ENCODE results near the gene MKKS. TPM values are rescaled to one million over a fixed set of nuclear protein-coding genes. Genes with fewer than 3 reads are reported as not detected.

MKKS gene
- polyA plus RNA-seq, 1 donor (not counting 4 experiments of a cell fraction or from before 2014, with no cell fraction given): 24.8 TPM

DNA sequence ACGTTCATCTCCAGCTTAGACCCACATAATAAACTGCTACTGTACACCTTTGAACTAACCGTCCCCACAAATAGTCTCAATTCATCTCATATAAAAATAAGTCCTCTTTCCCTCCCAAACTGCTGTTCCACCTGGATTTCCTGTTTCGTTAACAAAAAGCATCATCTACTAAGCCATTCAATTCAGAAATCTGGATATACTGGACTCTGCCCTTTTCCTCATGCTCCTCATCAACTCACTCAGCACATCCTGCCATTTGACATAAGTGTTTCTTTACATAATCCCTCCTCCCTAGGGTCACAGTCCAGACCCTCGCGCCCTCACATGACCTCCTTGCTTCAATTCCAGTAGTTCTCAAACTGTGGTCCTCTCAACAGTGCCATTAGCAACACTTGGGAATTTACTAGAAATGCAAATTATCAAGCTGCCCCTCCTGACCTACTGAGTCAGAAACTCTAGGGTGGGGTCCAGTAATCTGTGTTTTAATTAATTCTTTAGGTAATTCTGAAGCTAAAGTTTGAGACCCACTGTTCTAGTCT is 4.5 kb downstream of the MKKS start:
- H3K4me1 ChIP-seq (ENCODE audit: control insufficient read depth, extremely low read depth, insufficient read depth, low read length): peaks cover 30% of the 10 kb centered on the region
- peak overlapping the region; percentile 73 for H3K27ac ChIP-seq (ENCODE audit: control insufficient read depth, insufficient read depth, low read length)
- peaks cover 76% of the 10 kb centered on the region for H3K79me2 ChIP-seq (ENCODE audit: control insufficient read depth, insufficient read depth, low read length)
- peak overlapping the region; percentile 19 for H3K9ac ChIP-seq (ENCODE audit: control insufficient read depth, extremely low read depth, insufficient read depth, low read length)
- peaks cover 2% of the 10 kb centered on the region for H3K9me1 ChIP-seq (ENCODE audit: control insufficient read depth, extremely low read depth, insufficient read depth, low read length)
- no peak overlapping the region for H3K4me3 ChIP-seq (ENCODE audit: control insufficient read depth in 2 of 3, extremely low read depth in 1 of 3, insufficient read depth in 2 of 3, low read depth in 1 of 3, low read length in 3 of 3)
- H3K9me3 ChIP-seq (ENCODE audit: control insufficient read depth, low read depth, low read length): no peaks in the 10 kb centered on the region
- no peak for DNase-seq (ENCODE audit: low read depth, low spot score)
- H3K27me3 ChIP-seq (ENCODE audit: control insufficient read depth, extremely low read depth, insufficient read depth, low read length): no peaks in the 10 kb centered on the region
- dilution Hi-C loops (cut with MboI; ENCODE audit: extremely low pct_ligation_motif_present, low sequenced_read_pairs): no loop called here
- no peak for FAIRE-seq
- peaks cover 4% of the 10 kb centered on the region in 2 experiments for H3K36me3 ChIP-seq (ENCODE audit: control insufficient read depth in 2 of 2, extremely low read depth in 1 of 2, insufficient read depth in 2 of 2, low read length in 2 of 2)
- TF ChIP-seq CTCF (optimal IDR thresholded peaks at IDR 0.05 in 1 of 3, IDR thresholded peaks at IDR 0.05 in 1 of 3, conservative IDR thresholded peaks at IDR 0.05 in 1 of 3; ENCODE audit: extremely low read depth in 1 of 3, insufficient read depth in 2 of 3, low read length in 3 of 3) (no peak), EZH2 (IDR thresholded peaks at IDR 0.05; ENCODE audit: low read length) (no peak)
- no peak overlapping the region for H2AFZ ChIP-seq (ENCODE audit: control insufficient read depth, low read length)
- peak overlapping the region; percentile 52 for H3K4me2 ChIP-seq (ENCODE audit: control insufficient read depth, extremely low read depth, insufficient read depth, low read depth, low read length)
- H4K20me1 ChIP-seq (ENCODE audit: control insufficient read depth, extremely low read depth, insufficient read depth, low read length): no peaks in the 10 kb centered on the region

DNA sequence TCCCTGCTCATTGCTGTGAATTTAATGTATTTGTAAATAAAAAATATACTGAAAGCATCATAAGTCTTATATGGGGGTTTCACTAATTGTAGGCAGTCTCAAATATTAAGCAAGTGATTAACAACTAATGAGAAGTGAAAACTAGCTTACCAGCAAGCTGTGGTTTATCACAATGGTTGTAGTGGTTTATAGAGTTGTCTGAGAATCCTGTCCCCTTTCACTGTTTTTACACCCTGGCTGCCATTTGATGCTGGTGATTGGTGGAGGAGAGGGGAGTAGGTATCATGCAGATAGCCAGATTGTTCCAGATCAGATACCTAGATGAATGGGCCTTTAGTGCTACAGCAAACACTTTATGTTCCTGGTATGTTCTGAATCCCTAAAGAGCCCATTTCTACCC is 6.0 kb downstream of the MKKS start:
- Histone ChIP-seq H3K4me3 (ENCODE audit: control insufficient read depth in 2 of 3, extremely low read depth in 1 of 3, insufficient read depth in 2 of 3, low read depth in 1 of 3, low read length in 3 of 3) (no peak overlapping the region), H3K27ac (ENCODE audit: control insufficient read depth, insufficient read depth, low read length) (no peak overlapping the region), H2AFZ (ENCODE audit: control insufficient read depth, low read length) (no peak overlapping the region), H3K27me3 (ENCODE audit: control insufficient read depth, extremely low read depth, insufficient read depth, low read length) (no peaks in the 10 kb centered on the region), H3K9me1 (ENCODE audit: control insufficient read depth, extremely low read depth, insufficient read depth, low read length) (peaks cover 2% of the 10 kb centered on the region), H3K4me2 (ENCODE audit: control insufficient read depth, extremely low read depth, insufficient read depth, low read depth, low read length) (no peak overlapping the region), H3K9ac (ENCODE audit: control insufficient read depth, extremely low read depth, insufficient read depth, low read length) (no peak overlapping the region), H4K20me1 (ENCODE audit: control insufficient read depth, extremely low read depth, insufficient read depth, low read length) (no peaks in the 10 kb centered on the region), H3K9me3 (ENCODE audit: control insufficient read depth, low read depth, low read length) (no peaks in the 10 kb centered on the region), H3K4me1 (ENCODE audit: control insufficient read depth, extremely low read depth, insufficient read depth, low read length) (peaks cover 30% of the 10 kb centered on the region), H3K79me2 (ENCODE audit: control insufficient read depth, insufficient read depth, low read length) (peaks cover 80% of the 10 kb centered on the region), H3K36me3 (ENCODE audit: control insufficient read depth in 2 of 2, extremely low read depth in 1 of 2, insufficient read depth in 2 of 2, low read length in 2 of 2) (peaks cover 4% of the 10 kb centered on the region in 2 experiments)
- FAIRE-seq: no peak
- DNase-seq (ENCODE audit: low read depth, low spot score): no peak
- no peak for TF ChIP-seq EZH2 (IDR thresholded peaks at IDR 0.05; ENCODE audit: low read length)
- no peak for TF ChIP-seq CTCF (optimal IDR thresholded peaks at IDR 0.05 in 1 of 3, IDR thresholded peaks at IDR 0.05 in 1 of 3, conservative IDR thresholded peaks at IDR 0.05 in 1 of 3; ENCODE audit: extremely low read depth in 1 of 3, insufficient read depth in 2 of 3, low read length in 3 of 3)
- dilution Hi-C loops (cut with MboI; ENCODE audit: extremely low pct_ligation_motif_present, low sequenced_read_pairs): no loop called here
